Uterus (tissue), 2 donors: ENCODE results near the gene B3GALT4.

Source experiments
- POLR2A ChIP-seq, 2 donors: fragments of 450-650 bp; IDR thresholded peaks; one replicate each; pipeline ENCODE4 v1.6.1; 2016; ENCODE audit warnings: antibody characterized with exemption in 2 of 2, mild to moderate bottlenecking in 1 of 2, moderate library complexity in 1 of 2
- TF ChIP-seq, protein P1 (sequence below), 4 experiments: fragments of 200-600 bp in 2 of 4; fragments of 450-650 bp in 2 of 4; sonication (generic) in 2 of 4; IDR thresholded peaks; one replicate each; pipeline ENCODE4 v1.5.1; 2016 to 2019; ENCODE audit warnings: antibody characterized with exemption in 4 of 4, mild to moderate bottlenecking in 2 of 4, moderate library complexity in 1 of 4

DNA sequence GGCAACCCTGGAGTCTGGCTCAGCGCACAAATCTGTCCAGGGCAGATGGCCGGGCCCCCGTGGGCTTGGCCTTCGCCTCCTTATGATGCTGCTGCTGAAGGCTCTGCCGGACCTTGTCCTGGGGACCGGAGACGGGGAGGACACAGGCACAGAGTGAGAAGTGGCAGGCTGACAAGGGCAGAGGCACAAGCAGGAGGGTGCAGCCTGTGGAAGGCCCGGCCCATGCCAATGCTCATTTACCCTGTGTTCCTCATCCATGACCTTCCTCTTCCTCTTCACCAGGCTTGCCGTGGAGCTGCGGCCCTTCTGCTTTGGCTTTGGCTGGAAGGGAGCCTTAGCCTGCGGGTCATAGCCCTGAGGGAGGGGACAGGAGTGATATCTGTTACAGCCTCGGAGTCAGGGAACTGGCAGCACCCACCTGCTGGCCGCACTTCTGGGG lies 2.4 kb downstream of the B3GALT4 start:
- TF ChIP-seq, protein P1, sequence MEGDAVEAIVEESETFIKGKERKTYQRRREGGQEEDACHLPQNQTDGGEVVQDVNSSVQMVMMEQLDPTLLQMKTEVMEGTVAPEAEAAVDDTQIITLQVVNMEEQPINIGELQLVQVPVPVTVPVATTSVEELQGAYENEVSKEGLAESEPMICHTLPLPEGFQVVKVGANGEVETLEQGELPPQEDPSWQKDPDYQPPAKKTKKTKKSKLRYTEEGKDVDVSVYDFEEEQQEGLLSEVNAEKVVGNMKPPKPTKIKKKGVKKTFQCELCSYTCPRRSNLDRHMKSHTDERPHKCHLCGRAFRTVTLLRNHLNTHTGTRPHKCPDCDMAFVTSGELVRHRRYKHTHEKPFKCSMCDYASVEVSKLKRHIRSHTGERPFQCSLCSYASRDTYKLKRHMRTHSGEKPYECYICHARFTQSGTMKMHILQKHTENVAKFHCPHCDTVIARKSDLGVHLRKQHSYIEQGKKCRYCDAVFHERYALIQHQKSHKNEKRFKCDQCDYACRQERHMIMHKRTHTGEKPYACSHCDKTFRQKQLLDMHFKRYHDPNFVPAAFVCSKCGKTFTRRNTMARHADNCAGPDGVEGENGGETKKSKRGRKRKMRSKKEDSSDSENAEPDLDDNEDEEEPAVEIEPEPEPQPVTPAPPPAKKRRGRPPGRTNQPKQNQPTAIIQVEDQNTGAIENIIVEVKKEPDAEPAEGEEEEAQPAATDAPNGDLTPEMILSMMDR (IDR thresholded peaks at IDR 0.05): no peak
- no peak for TF ChIP-seq POLR2A (IDR thresholded peaks at IDR 0.05)
